NCI-H748 treated with DMSO at 0.1 percent for 48 hours (cell line): ENCODE measurements around the gene ILDR1.
"Not testable (repeated sequence)": the region's sequence is repeated elsewhere in the genome, so short reads cannot be mapped to it uniquely, and the experiment has no call there.

Experiments used
- DNase-seq: peaks from one replicate; lab custom pipeline; 2025; lab: John Stamatoyannopoulos, UW

Gene ILDR1

DNA sequence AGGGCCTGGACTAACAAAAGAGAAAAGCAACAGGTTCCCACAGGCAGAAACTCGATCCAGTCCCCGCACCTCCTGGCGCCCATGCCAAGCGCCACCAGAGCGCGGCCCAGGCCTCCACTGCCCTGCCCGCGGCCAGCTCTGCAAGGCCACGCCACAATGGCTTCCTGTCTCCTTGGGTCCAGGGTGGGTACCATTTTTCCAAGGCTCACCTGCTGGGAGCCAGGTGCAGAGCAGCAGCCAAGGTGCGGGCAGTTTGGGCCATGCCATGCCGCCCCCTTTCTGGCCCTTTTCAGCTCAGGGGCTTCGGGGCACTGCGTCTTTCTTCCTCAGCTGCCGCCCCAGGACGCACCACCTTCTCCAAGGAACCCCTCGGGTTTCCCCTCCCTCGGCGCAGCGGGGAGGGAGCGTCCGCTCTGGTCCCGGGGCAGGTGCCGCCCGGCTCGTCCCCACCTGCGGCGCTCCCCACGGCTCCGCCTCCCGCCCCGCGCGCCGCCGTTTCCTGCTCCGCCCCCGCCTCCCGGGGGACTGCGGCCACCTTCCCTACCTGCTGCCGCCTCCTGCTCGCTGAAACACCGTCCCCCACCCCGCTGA is at the start of gene ILDR1:
TSS of gene ILDR1 (minus strand) at position 437 of the 591 bp plus-strand sequence. CDS start at position 267, 170 bp downstream.
- peak; percentile 2 for DNase-seq

DNA sequence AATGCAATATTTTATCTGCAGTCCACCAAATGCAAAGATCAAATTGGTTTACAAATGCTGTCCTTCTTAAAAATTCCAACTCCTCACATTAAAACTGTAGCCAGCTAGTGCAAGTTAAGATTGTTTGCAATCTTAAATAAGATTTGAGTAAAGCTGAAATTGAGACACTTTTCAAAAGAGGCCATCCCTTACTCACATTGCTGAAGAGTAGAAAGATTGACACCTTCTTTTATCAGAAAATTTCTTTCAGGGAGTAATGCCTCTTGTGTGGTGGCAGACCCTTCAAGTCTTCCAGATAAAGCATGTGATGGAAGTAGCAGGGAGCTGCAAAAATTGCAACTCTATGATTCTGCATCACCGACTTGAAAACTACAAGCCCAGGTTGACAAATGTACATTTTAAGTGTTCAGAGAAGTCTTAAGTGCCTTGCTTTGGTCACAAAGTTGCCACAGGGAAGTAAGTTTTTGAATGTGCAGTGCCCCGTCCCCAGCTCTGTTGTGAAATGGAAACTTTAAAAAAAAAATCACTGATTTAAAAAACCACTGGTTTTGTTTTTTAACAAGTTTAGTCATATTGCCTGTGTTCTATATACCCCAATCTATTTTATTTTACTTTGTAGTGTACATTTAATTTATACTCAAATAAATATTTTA is 45.7 kb upstream of the ILDR1 start:
- DNase-seq = no peak

DNA sequence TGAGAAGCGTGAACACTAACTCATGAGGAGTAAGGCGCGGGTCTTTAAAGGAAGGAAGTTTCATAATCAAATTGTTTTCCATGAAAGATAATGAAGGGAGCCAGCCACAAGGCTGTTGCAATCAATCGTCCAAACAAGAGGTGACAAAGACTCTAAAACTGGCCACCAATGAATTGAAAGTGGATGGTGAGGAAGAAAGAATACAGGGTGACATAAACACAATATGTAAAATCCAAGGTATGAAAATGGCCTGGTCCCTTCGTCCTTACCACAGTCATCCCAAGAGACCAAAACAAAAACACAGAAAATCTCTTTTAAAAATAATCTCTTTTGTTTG is 45.1 kb upstream of the ILDR1 start:
- DNase-seq = no peak

DNA sequence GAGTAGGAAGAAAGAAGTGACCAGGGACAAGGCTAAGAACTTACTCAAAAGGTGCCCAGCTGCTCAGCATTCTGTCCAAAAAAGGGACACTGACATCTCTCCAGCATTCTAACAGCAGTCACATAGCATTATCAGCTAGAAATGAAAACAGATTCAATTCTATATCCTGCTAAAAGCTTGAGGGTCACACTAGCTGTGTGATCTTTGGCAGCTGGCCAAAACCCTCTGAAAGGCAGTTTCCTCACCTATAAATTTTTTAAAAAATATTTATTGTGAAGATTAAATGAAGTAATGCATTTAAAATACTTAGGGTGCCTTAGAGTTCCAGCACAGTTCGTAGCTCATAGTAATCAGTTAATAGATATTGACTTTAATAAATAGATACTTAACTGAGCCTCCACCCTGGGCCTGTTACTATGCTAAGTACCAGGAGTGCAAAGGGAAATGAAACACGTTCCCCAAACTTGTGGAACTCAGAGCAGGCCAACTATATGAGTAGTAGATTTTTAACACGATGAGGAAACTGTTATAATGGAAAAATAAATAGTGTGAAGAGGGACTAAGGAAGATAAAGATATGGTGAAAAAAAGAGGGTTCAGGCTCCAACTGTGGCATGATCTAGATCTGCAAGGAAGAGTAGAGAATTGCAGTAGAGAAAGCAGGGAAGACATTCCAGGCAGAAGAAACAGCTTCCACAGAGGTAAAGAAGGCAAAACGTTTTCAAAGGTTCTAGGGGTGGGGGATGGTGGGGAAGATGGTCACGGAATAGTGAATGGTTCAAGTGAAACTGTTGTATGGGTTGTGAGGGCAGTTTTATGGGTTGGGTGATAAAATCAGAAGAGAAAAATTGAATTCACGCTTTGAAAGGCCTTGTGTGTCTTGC is 44.5 kb upstream of the ILDR1 start:
- no peak for DNase-seq

DNA sequence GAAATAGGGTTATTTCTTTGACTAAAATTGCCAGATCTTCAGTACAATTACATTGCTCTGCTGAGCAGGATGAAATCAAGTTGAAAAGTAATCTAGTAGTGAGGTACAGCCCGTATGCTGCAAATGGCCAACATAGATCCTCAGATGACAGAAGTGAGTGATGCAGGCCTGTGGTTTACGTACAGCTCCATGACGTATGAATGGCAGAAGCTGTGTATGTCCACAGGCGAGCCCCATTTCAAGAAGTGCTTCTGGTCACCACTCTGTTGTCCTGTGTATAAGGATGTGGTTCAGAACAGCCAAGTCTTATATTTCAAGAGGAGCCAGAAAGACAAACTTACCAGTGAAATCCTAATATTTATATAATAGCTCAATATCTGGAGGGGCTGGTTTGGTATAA is 42.3 kb upstream of the ILDR1 start:
- DNase-seq = no peak

DNA sequence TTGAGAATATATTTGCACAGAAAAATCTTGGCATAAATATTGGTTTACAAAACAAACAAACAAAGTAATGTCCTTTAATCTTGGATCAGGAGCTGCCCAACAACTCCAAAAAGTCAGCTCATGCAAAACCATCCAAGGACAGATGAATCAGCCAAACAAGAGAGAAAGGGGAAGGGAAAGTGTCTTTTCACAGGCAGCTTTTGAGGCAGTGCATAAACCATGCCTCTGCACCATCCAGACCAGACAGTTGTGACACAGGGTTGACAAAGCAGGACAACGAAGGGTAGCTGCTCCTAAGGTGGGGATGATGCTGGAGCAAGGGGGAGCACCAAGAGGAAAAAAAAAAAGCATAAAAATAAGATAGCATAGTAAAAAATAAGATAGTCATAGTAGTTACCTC is 41.9 kb upstream of the ILDR1 start:
- DNase-seq = no peak

DNA sequence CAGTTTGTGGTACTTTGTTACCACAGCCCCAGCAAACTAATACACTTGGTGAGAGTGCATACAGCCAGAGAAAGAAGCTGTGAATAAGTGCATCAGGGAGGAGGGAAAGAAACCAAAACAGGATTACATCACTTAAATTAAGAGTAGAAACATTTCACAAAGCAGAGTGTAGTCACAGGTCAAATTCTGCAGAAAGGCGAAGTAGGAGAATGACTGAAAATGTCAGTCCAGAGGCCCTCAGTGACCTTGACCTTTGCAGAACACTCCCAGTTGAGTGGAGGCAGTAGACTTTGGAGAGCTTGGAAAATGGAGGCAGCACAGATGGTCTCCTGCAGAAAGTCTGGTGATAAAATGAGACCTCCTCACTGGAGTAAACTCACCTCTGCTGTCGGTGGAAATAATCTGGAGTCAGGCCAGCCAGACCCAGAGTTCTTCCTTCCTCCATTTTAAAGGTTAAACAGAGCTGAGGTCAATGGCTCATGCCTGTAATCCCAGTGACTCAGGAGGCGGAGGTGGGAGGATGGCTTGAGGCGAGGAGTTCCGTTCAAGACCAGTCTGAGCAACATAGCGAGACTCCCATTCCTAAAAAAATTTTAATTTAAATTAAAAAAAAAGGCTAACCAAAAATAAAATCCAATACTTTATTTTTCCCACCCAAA is 38.1 kb upstream of the ILDR1 start:
- no peak for DNase-seq

DNA sequence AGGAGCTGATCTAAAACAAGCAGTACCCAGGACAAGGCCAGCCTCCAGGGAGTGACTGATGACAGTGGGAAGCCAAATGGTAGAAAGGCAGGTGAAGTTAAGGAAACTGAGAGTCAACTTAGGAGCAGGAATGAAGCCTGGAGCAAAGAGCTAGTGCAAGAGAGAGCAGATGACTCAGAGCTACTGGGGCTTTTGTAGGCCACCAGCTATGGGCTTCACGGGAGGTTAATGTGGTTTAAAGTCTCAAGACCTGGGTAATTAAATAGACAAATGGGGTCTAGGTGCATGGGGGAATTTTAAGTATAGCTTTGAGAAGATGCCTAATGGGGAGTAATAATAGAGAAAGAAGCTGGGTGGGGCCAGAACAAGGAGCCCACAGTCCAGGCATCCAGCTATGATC is 36.2 kb upstream of the ILDR1 start:
- DNase-seq = no peak

DNA sequence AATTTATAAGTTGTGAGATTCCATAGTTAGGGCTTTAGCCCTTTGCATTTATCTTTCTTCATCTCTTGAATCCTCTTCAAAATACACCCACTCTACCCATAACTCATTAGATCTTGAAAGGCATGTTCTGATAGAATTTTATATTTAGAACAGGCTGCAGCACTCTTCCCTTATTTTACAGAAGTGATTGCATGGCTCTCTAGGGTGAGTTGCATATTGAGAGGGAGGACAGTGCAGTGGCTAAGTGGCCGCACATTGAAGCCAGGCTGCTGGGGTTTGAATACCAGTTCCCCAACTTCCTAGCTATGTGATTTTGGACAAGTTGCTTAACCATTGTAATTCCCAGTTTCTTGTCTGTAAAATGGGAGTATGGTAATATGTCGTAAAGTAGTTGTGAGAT is 35.6 kb upstream of the ILDR1 start:
- DNase-seq = no peak

DNA sequence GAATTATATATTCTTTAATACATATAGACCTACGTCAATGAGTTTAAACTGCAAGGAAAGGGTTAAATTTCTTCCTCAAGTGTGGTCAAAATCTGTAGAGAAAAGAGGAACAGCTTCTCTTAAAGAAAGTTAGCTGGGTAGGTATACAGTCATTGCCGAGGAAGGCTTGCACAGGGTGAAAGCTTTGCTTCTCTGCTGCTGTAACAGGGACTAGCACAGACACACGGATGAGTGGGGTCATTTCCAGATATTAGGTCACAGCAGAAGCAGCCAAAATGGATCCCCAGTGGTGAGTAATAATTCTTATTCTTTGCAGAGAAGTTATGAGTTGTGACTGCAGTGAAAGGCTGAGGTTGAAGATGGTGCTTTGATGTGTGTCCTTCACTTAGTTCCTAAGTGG is 33.2 kb upstream of the ILDR1 start, which contains the start of gene CD86:
TSS of gene CD86 (plus strand) at position 148 of the 400 bp plus-strand sequence. CDS start at position 276, 128 bp downstream.
- DNase-seq = no peak

DNA sequence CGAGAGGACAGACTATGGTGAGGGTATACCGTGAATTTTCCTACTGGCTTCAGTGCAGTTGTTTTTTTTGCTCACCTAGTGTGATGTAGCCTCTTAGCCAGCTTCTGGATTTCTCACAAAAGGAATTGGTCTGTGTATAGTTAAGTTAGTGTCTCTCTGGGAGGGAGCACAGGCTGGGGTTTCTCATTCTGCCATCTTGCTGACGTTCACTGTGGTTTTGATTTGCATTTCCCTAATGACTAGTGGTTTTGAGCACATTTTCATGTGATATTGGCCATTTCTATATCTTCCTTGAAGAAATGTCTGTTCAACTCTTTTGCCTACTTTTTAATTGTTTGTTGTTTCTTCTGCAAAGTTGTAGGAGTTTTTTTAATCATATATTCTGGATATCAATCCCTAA is 30.9 kb upstream of the ILDR1 start:
- DNase-seq = no peak

DNA sequence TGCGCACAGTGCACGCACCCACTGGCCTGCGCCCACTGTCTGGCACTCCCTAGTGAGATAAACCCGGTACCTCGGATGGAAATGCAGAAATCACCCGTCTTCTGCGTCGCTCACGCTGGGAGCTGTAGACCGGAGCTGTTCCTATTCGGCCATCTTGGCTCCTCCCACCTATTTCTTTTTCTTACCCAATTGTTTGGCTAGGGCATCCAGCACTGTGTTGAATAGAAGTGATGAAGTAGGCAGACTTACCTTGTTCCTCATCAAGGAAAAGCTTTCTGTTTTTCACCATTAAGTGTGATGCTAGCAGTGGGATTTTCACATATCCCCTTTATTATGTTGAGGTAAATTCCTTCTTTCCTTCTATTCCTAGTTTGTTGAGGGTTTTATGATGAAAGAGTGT is 25.7 kb upstream of the ILDR1 start:
- not testable (repeated sequence) for DNase-seq

DNA sequence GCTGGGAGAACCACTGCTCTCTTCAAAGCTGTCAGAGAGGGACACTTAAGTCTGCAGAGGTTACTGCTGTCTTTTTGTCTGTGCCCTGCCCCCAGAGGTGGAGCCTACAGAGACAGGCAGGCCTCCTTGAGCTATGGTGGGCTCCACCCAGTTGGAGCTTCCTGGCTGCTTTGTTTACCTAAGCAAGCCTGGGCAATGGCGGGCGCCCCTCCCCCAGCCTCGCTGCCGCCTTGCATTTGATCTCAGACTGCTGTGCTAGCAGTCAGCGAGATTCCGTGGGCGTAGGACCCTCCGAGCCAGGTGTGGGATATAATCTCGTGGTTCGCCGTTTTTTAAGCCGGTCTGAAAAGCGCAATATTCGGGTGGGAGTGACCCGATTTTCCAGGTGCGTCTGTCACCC is 25.2 kb upstream of the ILDR1 start:
- DNase-seq = not testable (repeated sequence)

DNA sequence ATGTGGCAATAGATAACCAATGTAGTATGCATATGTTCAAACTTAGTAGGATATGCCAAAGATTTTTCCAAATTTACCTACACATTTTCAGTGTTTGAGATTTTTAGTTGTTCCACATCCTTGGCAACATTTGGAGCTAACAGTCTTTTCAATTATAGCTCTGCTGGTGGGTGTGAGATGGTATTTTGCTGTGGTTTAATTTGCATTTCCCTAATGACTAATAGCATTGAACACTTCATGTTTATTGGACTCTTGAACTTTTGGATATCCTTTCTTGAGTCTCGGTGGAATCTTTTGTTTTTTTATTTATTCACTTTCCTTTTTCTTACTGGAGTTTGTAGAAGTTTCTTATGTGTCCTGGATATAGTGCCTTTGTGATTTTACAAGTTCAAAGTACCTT is 11.0 kb upstream of the ILDR1 start:
- DNase-seq = no peak

DNA sequence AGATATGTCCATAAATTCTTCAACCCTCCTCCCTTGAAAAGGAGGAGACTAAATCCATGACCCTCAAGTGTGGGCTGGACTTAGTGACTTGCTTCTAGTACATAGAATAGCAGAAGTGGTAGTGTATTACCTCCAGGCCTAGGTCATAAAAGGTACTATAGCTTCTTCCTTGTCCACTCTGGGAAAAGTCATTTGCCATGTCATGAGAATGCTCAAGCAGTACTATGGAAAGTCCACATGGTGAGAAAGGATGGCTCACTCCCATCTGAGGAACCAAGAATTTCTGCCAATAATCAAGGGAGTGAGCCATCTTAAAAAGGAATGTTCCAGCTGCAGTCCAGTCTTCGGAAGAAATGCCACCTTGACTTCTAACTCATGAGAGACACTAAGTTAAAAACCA is 10.5 kb upstream of the ILDR1 start:
- DNase-seq = no peak

DNA sequence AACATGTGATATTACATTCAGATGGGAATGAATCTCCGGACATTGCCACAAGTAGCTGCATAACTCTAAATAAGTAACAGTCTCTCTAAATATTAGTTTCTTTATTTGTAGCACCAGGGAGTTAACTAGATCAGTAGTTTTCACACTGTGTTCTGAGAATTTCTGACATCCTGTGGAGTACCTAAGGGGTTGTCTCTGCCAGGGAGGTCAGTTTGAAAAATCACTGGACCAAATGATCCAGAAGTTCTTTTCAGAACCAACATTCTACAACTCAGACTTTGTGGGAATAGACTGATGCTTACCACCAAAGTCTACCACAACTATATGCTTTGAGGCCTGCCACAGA is 9.0 kb upstream of the ILDR1 start:
- DNase-seq = no peak

DNA sequence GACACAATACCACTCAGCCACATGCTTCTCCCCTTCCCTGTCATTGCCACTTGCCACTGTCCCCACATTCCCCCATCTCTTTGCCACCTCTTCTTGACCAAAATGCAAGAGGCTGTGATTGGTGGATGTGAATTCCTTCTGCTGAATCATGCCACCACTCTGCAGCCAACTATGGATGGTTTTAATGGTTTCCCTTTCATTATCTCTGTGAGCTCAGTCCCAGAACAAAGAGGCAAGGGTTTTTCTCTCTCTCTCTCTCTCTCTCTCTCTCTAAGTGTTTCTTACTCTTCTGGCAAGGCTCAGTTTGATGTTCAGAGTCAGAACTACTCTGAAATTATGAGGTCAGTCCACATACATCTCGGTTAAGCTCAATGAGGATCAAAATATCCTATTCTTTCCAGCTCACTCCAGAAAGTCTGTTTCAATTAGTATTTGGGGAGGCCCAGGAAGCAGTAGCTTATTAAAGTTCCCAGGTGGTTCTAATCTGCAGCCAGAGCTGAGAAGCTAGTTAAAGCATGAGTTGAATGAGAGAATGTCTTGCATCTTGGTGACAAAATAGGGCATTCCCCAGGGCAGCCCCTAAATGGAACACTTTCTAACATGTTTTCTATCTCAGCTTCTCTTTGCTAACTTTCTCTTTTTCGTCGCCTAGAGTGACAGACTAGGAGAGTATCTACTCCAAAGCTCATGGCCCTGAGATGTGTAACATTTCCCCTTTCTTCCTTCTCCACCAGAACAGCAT is 8.5 kb upstream of the ILDR1 start:
- DNase-seq = no peak

DNA sequence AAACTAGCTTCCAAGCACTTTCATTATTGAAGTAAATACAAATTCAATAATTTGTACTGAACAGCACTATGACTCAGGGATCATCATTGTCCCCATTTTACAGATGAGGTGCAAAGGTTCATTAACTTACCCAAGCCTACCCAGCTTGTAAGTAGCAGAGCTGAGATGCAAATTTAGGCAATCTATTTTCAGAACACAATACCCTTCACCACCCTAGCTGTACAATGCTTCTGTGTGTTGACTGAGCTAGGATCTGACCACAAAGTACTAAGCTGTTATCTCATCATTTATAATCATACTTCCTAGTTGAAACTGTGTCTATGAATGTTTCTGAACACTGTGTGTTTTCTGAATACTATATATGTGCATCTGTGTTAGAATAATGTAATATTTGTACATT is 3.2 kb upstream of the ILDR1 start:
- no peak for DNase-seq

DNA sequence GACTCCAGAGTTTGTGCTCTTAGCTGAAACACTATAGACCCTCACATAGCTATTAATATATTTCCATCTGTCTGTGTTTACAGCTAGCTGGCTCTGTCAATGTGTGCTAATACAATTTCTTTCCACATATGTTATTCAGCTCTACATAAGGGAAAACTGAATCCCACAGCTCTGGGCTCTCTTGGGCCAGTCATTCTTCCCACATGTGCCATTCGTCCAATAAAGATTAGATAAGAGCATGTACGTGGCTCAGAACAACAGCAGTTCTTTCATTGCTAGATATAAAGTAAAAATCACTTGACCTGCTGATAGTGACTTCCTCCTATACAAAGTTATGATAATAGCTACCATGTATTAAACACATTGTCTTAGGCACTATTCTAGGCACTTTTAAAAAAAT is 2.8 kb upstream of the ILDR1 start:
- DNase-seq = no peak

DNA sequence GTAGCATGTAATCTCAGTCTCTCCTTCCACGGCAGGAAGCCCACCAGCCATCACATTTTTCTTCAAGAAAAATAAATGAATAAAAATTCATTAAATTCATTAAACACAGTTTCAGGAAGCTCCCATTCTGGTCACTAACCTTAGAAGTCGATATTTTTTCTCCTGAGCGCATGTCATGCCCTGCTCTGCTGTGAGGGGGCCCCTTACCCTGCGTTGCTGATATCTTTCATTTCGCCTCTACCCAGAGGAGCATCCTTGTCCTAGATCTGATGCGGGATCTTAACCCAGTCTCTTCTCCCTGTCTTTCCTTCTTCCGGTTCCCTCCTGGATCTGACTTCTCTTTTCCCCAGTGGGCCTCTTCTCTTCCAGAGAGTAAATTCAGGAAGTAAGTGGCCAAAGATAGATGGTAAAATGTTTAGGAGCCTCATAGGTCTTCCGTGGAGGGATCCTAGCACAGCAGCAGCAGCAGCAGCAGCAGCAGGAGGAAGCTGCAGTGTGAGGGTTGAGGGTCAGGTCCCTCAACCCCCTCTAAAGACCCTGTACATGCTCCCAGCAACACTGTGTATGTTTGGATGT is 1.4 kb upstream of the ILDR1 start:
- DNase-seq = no peak

DNA sequence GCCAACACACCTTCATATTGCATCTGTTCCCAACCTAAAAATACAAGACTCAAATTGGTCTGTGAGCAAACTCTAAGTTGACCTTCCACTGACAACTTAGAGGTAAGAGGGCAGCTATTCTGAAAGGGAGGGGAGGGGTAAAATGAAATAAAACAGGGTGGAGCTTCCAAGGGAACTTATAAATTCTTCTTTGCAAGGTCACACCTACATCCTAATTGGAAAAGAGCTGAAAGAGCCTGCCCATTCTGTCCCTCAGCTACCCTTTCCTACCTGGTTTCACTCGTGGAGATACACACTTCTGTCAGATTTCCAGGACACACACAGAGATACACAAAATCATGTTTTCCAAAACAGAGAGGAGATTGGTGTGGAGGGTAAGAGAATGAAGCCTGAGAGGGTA is 1.0 kb downstream of the ILDR1 start:
- no peak for DNase-seq

DNA sequence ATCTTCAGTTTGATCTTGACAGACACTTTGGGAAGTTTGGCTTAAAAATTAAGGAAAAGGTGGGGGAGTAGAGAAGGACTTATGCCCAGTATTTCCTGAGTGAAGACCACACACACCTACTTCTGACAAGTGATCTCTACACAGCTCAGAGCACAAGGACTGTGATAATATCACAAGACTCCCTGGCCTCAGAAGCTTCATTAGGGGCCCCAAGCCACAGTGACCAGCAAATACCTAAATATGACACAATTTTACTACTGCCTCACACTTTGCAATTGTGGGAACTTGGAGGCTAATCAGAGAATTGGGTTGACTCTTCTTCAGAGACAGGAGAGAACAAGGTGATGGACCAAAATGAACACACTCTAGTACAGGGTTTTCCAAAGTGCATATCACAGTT is 2.6 kb downstream of the ILDR1 start:
- no peak for DNase-seq
